Measurements from ENCODE around the gene C2orf68.
"Not testable (repeated sequence)": the region's sequence is repeated elsewhere in the genome, so short reads cannot be mapped to it uniquely, and the experiment has no call there.

The C2orf68 gene

DNA sequence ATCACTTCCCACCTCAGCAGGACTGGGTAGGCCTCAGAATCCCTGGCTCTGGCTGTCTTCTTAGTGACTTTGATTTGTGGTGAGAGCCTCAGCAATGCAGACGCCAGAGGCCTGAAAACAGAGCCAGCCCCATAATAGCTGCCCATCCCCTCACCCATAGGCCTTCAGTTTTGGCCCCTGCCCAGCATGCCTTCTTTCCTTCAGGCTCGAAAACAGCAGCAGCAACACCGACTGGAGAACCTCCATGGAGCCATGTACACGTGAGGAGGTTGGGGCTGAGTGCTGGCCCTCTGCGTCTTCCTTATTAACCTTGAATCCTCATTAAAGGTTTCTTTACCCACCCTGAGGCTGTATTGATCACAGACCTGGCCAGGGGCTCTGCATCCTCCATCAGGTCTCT is 14.6 kb downstream of the C2orf68 start:
- DNase-seq = no peak

GRCh38 chr2:85596486-85597143 is 15.3 kb downstream of the C2orf68 start:
- no peak for DNase-seq

DNA sequence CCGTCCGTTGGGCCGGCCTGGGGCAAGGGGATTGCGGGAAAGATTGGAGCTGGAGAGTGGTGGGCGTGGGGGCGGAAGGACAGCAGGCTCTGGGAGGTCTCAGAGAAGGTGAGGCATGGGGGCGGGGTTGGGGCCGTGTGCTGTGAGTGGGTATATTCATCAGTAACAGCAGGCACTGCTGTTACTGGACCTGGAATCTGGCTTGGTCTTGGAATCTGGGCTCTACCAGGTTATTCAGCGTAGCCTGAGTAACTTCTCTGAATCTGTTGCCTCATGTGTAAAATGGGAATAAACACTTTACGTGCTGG is 15.9 kb downstream of the C2orf68 start:
- DNase-seq = no peak

- DNase-seq = peak; percentile 98
Observed at GRCh38 chr2:85595301-85596025, 16.4 kb downstream of the C2orf68 start, which contains the start of gene RNF181. RNF181 (plus strand) TSS chr2:85595745; CDS start chr2:85595764, 19 bp downstream.

DNA sequence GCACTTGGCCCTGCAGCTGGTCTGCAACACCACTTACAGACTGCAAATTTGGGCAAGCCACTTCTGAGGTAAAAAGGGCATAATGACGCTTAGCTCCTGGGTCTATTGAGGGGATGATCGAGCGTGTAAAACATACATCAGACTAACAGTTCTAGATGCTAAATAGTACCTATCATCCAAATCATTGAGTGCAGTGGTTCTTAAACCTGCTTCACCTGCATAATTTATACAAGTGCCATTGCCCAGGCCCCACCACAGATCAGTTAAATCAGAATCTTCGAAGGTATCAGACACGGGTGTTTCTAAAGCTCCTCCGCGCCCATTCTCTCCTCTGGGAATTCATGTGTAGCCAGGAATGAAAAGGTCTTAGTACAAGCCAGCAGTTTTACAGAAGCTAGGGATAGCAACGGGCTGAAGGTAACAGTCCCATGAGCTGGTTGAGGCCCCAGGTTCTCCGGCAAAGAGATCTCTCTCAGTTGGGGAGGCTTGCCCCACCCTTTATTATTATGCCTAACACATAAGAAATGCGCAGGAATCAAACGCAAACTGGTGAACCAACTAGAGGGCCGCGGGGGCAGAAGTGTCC is 17.1 kb downstream of the C2orf68 start:
- no peak for DNase-seq

- DNase-seq = no peak
Observed at GRCh38 chr2:85593023-85593422, 18.8 kb downstream of the C2orf68 start.

GRCh38 chr2:85592299-85592698 is 19.6 kb downstream of the C2orf68 start:
- not testable (repeated sequence) for DNase-seq

- DNase-seq = no peak
Observed at GRCh38 chr2:85591563-85591962, 20.3 kb downstream of the C2orf68 start.

GRCh38 chr2:85590950-85591349 is 20.9 kb downstream of the C2orf68 start:
- DNase-seq = no peak

DNA sequence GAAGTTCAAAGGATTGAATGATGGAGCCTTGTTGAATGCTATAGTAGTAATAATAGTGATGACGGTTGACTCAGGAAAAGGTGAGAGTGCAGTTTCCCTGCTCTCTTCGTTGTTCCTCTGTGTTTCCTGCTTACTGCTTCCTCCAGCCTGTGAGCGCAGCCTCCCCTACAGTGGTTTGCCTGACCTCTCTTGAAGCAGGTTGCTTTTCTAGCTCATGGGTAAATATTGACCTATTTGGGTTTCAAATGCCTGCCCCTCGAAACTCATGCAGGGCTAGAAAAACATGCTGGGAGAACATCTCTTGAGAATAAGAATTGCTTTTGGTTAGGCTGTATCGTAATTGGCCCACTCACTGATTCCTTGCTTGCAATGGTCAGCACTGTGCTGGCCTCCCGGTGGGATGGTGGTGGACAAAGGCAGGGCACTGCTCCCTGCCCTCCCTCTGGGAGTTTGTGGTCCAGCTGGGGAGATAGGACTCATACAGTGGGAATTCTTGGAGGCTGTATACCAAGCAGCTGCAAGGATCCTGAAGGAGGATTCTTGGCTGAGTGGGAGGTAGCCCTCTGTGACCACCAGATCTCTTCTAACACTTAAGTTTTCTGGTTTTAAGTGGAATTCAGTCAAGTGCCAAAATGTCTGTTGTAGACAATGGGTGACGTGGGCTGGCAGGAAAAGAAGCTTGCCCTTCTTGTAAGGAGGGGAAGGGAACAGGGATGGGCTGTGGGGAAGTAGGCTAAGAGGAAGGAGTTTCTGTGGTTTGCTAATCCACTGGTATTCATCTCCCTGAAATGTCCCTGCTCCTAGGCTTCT is 21.7 kb downstream of the C2orf68 start:
- DNase-seq = no peak

- no peak for DNase-seq
Observed at GRCh38 chr2:85589181-85589580, 22.7 kb downstream of the C2orf68 start.

DNA sequence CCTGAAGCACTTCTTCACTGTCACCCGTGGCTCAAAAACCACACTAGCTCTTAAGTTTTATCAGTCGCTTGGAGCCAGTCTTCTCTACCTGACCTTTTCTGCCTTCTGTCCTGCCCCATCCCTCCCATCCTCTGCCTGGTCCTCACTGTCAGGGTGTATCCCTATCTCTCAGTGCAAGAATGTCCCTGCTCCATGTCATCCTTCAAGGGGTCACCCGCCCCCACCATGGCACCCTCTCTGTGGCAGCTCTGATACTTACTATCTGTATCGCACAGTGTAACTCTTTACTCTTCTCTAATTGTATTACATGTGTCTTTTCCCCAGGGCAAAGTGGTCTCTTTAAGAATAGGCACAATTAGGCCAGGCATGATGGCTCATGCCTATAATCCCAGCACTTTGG is 23.2 kb downstream of the C2orf68 start:
- no peak for DNase-seq

- DNase-seq = no peak
Observed at GRCh38 chr2:85588236-85588635, 23.6 kb downstream of the C2orf68 start.

GRCh38 chr2:85585781-85586105 is 26.1 kb downstream of the C2orf68 start:
- DNase-seq = no peak

GRCh38 chr2:85584857-85585780 is 26.7 kb downstream of the C2orf68 start:
- no peak for DNase-seq

DNA sequence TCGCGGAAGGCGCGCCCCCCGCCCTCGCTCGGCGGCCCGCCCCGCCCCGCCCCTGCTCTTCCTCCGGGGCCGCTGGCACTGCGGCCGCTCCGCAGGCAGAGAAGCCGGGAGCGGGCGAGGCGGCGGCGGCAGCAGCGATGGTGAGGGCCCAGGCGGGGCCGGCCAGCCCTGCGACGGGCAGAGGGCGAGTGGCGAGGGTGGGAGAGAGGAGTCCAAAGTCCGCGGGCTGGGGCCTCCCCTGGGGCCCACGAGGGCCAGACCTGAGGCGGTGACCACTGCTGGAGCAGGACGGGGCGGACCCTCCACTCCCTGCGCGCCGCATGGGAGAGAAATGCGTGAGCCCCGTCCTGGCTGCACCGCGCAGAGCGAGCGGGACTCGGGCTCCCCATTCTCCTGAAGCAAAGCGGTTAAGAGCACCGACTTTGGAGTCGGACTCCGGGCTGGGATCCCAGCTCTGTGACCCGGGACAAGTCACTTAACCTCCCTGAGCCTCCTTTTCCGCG is 27.5 kb downstream of the C2orf68 start, which contains the start of gene VAMP5:
VAMP5 (plus strand) TSS at position 78 of the 503 bp plus-strand sequence; CDS start at position 138, 60 bp downstream.
- DNase-seq = no peak

GRCh38 chr2:85583667-85584353 is 28.1 kb downstream of the C2orf68 start:
- no peak for DNase-seq

- no peak for DNase-seq
Observed at GRCh38 chr2:85582492-85582891, 29.4 kb downstream of the C2orf68 start.

DNA sequence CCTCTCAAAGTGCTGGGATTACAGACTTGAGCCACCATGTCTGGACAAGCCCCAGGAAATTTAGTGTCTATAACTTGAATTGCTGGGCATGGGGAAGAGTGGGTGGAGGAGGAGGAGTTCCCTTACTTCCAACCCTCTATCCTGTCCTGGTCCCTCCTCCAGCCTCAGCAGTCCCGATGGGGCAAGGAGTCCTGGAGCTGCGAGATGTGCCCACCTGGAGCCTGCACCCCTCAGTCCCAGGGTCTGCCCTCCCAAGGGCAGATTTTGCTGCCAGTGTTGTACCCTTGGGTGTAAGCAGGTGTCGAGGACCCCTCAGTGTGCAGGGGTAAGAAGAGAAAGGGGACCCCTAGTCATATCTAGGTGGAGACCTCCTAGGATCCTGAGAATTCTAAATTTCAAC is 31.7 kb downstream of the C2orf68 start:
- DNase-seq = no peak

DNA sequence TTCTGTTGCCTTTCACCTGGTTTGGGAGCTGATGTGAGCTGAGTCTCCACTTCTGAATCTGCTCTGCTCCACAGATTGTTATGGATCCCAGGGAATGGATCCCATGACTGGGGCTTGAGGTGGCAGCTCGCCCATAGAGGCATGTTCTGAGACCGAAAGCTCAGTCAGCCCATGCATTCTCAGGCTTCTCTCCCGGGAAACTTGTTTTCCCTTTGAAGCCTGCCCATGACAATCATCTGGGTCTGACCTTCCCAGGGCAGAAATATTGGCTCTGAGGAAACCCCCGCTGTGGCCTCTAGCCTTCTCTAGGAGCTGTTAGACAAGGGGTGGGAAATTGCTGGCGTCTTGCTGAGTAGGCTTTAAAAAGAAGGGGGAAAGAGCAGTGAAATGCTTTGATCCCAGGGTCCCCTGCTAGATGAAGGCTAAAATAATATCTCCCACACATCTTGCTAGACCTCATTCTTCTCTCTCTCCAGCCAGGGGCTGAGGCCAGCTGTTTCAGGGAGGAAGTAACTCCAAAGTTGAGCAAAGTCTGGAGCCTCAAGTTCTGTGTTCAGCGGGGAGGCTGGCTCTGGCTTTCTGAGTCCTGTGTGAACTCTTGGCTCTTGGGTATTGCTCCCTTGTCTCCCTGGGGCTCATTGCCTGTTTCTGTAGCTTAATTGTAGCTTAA is 32.5 kb downstream of the C2orf68 start:
- no peak for DNase-seq
